Ovary (tissue), 9 donors: ENCODE results near the gene IVD. TPM values are rescaled to one million over a fixed set of nuclear protein-coding genes. Genes with fewer than 3 reads are reported as not detected.

Experiments used
- DNase-seq, 5 donors: peaks; one replicate each; pipeline ENCODE4 v3.0.0-alpha.2; 2019 to 2020
- H3K27ac ChIP-seq, 2 donors: fragments of 200-600 bp; one replicate each; pipeline versions ENCODE4 v1.5.1 to v1.8.0; 2019 to 2022
- H3K27me3 ChIP-seq: fragments of 200-600 bp; one replicate; pipeline ENCODE4 v1.8.0; 2022
- H3K36me3 ChIP-seq: fragments of 200-600 bp; sonication (generic); one replicate; pipeline ENCODE4 v1.5.1; 2019
- H3K4me1 ChIP-seq: one replicate; pipeline ENCODE4 v1.8.1; 2013; ENCODE audit warnings: mild to moderate bottlenecking, moderate library complexity; ENCODE audit not compliant: insufficient read depth
- H3K4me3 ChIP-seq: fragments of 200-600 bp; sonication (generic); one replicate; pipeline ENCODE4 v1.5.1; 2017
- H3K9me3 ChIP-seq, 2 donors: fragments of 200-600 bp in 1 of 2; sonication (generic) in 1 of 2; one replicate each; pipeline versions ENCODE4 v1.5.1 to v1.8.1; 2013 to 2019; ENCODE audit warnings: mild to moderate bottlenecking in 1 of 2, moderate library complexity in 1 of 2
- EP300 ChIP-seq: sonication (generic); formaldehyde crosslinking; IDR thresholded peaks from one replicate; pipeline ENCODE4 v1.6.1; 2017; ENCODE audit warnings: antibody characterized with exemption
- POLR2A ChIP-seq: fragments of 450-650 bp; IDR thresholded peaks from one replicate; pipeline ENCODE4 v1.6.1; 2017; ENCODE audit warnings: antibody characterized with exemption, mild to moderate bottlenecking, moderate library complexity
- WGBS, 3 donors: extraction: QIAGEN DNeasy Blood & Tissue Kit in 1 of 3; methylation state at CpG; one replicate each; pipeline versions ENCODE4 v1.1.5 to v1.1.7; 2013 to 2017; 5-methylcytosine and 5-hydroxymethylcytosine counted together
- intact Hi-C, 4 donors: fragments of 100-400 bp; cut with DNase I; formaldehyde crosslinking; loops; one replicate each; pipeline versions ENCODE4 v1.11.0 to v1.15.1; 2022 to 2023
- polyA plus RNA-seq, 2 donors: library from polyadenylated mRNA; stranded (reverse); fragments of 200-250 nt in 1 of 2; fragments of 350-450 nt in 1 of 2; fragmentation: Illumina TruSeq in 1 of 2; extraction: RNeasy Lipid Tissue Mini Kit (QIAGEN cat#74804) in 1 of 2; gene quantifications; one replicate each; pipeline ENCODE4 v1.2.3, GENCODE V29; 2013 to 2014
- total RNA-seq, 7 donors: library from RNA; depleted of rRNA in 2 of 7; stranded (reverse); fragments of >200 nt in 2 of 7; fragmentation: NEBNext Ultra II Directional in 3 of 7; extraction: Animal tissue kit (Norgen Biotek cat#: 25700) in 3 of 7; gene quantifications; one replicate each; pipeline versions ENCODE4 v1.1.0 to v1.2.4, GENCODE V29; 2016 to 2023
- TF ChIP-seq, protein P1 (sequence below), 3 donors: fragments of 450-650 bp in 2 of 3; fragments of 200-600 bp in 1 of 3; IDR thresholded peaks; one replicate each; pipeline versions ENCODE4 v1.5.1 to v1.8.0; 2016 to 2022; ENCODE audit warnings: antibody characterized with exemption in 3 of 3, mild to moderate bottlenecking in 1 of 3
- donor health status: DM: no; HTN: no; CAD: no; lungs with moderate emphysema.
- donor health status: DM: no; HTN: no; CAD: no.
- donor health status: Bipolar disorder and iron deficiency.
- donor health status: DM: yes; HTN: yes; CAD: no.
- donor health status: DM: no; HTN: no; CAD: no.
- donor health status: DM: yes; HTN: yes; CAD: no.

IVD gene
- total and polyA plus RNA-seq, 9 donors: 51.5 to 105 (median 91.7) TPM

DNA sequence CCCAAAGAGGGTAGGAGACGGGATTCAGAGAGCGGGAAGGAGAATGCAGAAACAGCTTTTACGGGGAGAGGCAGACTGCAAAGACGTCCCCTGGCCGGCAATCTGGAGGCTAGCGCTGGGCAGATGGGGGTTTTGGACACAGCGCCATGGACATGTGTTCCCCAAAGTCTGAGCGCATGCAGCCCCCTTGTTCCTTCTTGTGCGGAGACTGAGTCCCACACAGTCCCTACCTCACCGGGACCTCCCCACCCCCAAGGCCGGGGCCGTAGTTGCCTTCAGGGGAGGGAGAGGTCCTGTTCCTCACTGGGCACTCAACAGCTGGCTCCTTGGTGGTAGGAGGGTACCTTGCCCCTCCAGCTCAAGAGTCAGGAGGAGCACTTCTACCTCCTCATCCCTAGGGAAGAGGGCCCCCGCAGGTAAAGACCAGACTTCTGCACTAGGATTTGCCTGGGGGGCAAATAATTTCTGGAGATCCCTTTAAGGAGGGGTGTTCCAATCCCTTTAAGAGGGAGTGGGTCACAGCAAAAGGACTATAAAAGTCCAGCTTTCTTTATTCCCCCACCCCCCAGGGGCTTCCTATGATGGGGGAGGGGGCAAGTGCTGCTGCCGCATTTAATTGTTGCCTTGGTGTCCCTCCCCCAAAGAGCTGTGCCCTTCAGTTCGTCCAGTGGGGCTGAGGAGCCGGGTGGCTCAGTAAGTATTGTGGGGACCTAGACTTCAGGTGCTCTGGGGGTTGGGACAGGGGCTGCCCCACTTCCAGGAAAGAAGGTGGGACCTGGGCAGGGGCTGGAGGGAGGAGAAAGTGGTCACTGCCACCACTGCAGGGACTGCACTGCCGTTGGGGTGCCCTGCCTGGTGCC lies 31.5 kb downstream of the IVD start:
- peak overlapping the region; percentile 71 to 85 for H3K27ac ChIP-seq
- H3K27me3 ChIP-seq: no peaks in the 10 kb centered on the region
- H3K9me3 ChIP-seq: no peaks in the 10 kb centered on the region
- H3K4me3 ChIP-seq: peak overlapping the region; percentile 36
- TF ChIP-seq, protein P1, sequence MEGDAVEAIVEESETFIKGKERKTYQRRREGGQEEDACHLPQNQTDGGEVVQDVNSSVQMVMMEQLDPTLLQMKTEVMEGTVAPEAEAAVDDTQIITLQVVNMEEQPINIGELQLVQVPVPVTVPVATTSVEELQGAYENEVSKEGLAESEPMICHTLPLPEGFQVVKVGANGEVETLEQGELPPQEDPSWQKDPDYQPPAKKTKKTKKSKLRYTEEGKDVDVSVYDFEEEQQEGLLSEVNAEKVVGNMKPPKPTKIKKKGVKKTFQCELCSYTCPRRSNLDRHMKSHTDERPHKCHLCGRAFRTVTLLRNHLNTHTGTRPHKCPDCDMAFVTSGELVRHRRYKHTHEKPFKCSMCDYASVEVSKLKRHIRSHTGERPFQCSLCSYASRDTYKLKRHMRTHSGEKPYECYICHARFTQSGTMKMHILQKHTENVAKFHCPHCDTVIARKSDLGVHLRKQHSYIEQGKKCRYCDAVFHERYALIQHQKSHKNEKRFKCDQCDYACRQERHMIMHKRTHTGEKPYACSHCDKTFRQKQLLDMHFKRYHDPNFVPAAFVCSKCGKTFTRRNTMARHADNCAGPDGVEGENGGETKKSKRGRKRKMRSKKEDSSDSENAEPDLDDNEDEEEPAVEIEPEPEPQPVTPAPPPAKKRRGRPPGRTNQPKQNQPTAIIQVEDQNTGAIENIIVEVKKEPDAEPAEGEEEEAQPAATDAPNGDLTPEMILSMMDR (IDR thresholded peaks at IDR 0.05): no peak
- TF ChIP-seq POLR2A: no peak
- no peak for TF ChIP-seq EP300
- DNase-seq: peak in 3 of 5 donors; percentile 34 to 51 (median 45)
- 19 to 23% (median 19%) methylated on average over 17 of the region's 17 CpGs for WGBS, 3 donors
- no peaks in the 10 kb centered on the region for H3K36me3 ChIP-seq
- peaks cover 15% of the 10 kb centered on the region for H3K4me1 ChIP-seq
- intact Hi-C loops: no loop called here

- Histone ChIP-seq H3K27me3 (no peaks in the 10 kb centered on the region), H3K4me3 (no peak overlapping the region), H3K27ac (peak overlapping the region in 1 of 2 donors; percentile 85), H3K4me1 (peaks cover 15% of the 10 kb centered on the region), H3K9me3 (no peaks in the 10 kb centered on the region), H3K36me3 (no peaks in the 10 kb centered on the region)
- WGBS, 3 donors: 63 to 71% (median 69%) methylated on average over 20 to 21 of the region's 21 CpGs
- intact Hi-C loops: no loop called here
- TF ChIP-seq POLR2A (no peak), EP300 (no peak)
- TF ChIP-seq, protein P1 (IDR thresholded peaks at IDR 0.05): no peak
- peak; percentile 32 to 57 (median 43) for DNase-seq
Observed at GRCh38 chr15:40437752-40438687, 32.4 kb downstream of the IVD start.

DNA sequence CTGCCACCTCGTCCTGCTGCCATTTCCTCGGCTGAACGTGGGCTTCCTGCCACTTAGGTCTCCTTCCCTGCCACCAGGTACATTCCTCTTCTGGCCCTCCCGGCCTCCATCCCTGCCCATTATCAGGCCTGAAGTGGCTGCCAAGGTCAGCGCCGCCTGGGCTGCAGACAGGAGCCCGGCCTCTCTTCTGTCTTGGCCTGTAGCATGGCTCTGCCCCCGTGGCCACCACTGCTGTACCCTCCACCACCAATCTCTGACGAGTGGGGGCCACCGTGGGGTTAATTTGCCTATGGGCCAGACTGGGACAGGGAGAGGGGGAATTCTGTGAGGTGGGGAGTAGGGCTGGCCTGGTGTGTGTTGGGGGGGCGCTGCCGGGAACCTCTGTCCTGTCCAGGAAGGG lies 33.1 kb downstream of the IVD start:
- peak overlapping the region; percentile 47 to 85 for H3K27ac ChIP-seq
- DNase-seq: peak in 4 of 5 donors; percentile 36 to 63 (median 54)
- no peaks in the 10 kb centered on the region for H3K9me3 ChIP-seq
- intact Hi-C loops: no loop called here
- WGBS, 3 donors: 44 to 62% (median 50%) methylated on average over 10 to 12 of the region's 12 CpGs
- TF ChIP-seq POLR2A: no peak
- no peak for TF ChIP-seq EP300
- TF ChIP-seq, protein P1 (IDR thresholded peaks at IDR 0.05): no peak
- H3K27me3 ChIP-seq: no peaks in the 10 kb centered on the region
- H3K4me1 ChIP-seq: peaks cover 17% of the 10 kb centered on the region
- no peaks in the 10 kb centered on the region for H3K36me3 ChIP-seq
- no peak overlapping the region for H3K4me3 ChIP-seq

DNA sequence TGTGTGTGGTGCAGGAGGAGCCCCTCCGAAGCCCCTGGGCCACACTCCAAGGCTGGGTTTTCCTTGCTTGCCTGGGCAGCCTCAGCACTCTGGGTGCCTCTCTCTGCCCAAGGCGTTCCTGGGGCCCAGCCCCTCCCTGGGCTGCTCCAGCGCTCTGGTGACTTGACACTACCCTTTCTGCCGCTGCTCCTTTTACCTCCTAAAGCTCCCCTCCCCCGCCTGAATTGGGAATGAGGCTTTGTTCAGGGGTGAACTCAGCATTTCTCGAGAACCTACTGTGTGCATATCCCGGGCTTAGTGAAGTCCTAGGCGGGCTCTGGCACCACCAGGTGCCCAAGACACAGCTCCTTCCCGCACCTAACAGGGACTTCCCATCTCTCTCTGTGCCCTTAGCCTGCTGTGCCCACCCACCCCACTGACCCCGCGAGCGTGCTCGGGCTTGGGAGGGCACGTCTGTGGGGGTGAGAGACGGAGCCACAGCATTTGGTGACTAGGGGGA lies 33.9 kb downstream of the IVD start:
- H3K9me3 ChIP-seq: no peaks in the 10 kb centered on the region
- TF ChIP-seq EP300 (no peak), POLR2A (no peak)
- TF ChIP-seq, protein P1 (IDR thresholded peaks at IDR 0.05): no peak
- intact Hi-C loops: no loop called here
- H3K36me3 ChIP-seq: no peaks in the 10 kb centered on the region
- peak; percentile 48 to 71 (median 65) for DNase-seq
- 3 to 6% (median 4%) methylated on average over 9 to 15 of the region's 15 CpGs for WGBS, 3 donors
- H3K27me3 ChIP-seq: no peaks in the 10 kb centered on the region
- peaks cover 19% of the 10 kb centered on the region for H3K4me1 ChIP-seq
- H3K27ac ChIP-seq: peak overlapping the region; percentile 47 to 85
- H3K4me3 ChIP-seq: peak overlapping the region; percentile 83
